ENCODE measurements around the gene HDAC4.

The HDAC4 gene

GRCh38 chr2:239003624-239004273, 397.1 kb downstream of the HDAC4 start:
- no peak overlapping the region for H3K4me3 ChIP-seq (ENCODE audit: low read length)
- DNase-seq (ENCODE audit: low read depth), result no peak
- no peak for TF ChIP-seq CTCF (conservative IDR thresholded peaks at IDR 0.05; ENCODE audit: low read length)

- H3K4me3 ChIP-seq (ENCODE audit: low read length), result peak overlapping the region; percentile 55
- DNase-seq (ENCODE audit: low read depth), result peak; percentile 79
- peak; percentile 56 for TF ChIP-seq CTCF (conservative IDR thresholded peaks at IDR 0.05; ENCODE audit: low read length)
These were observed 397.7 kb downstream of the HDAC4 start for GRCh38 chr2:239002954-239003623.

- H3K4me3 ChIP-seq (ENCODE audit: low read length), result peak overlapping the region; percentile 55
- TF ChIP-seq CTCF (conservative IDR thresholded peaks at IDR 0.05; ENCODE audit: low read length), result no peak
- DNase-seq (ENCODE audit: low read depth), result no peak
These were observed 398.2 kb downstream of the HDAC4 start for GRCh38 chr2:239002591-239002953.

GRCh38 chr2:239001794-239002193, 399.0 kb downstream of the HDAC4 start:
- no peak for DNase-seq (ENCODE audit: low read depth)
- TF ChIP-seq CTCF (conservative IDR thresholded peaks at IDR 0.05; ENCODE audit: low read length), result no peak
- H3K4me3 ChIP-seq (ENCODE audit: low read length), result no peak overlapping the region

GRCh38 chr2:239000500-239001073, 400.2 kb downstream of the HDAC4 start:
- no peak overlapping the region for H3K4me3 ChIP-seq (ENCODE audit: low read length)
- TF ChIP-seq CTCF (conservative IDR thresholded peaks at IDR 0.05; ENCODE audit: low read length), result no peak
- no peak for DNase-seq (ENCODE audit: low read depth)

GRCh38 chr2:239000089-239000488, 400.7 kb downstream of the HDAC4 start:
- H3K4me3 ChIP-seq (ENCODE audit: low read length), result no peak overlapping the region
- DNase-seq (ENCODE audit: low read depth), result no peak
- no peak for TF ChIP-seq CTCF (conservative IDR thresholded peaks at IDR 0.05; ENCODE audit: low read length)

- no peak overlapping the region for H3K4me3 ChIP-seq (ENCODE audit: low read length)
- no peak for TF ChIP-seq CTCF (conservative IDR thresholded peaks at IDR 0.05; ENCODE audit: low read length)
- no peak for DNase-seq (ENCODE audit: low read depth)
These were observed 401.5 kb downstream of the HDAC4 start for GRCh38 chr2:238999291-238999741.
